ENCODE data around the gene ZNF483.
"Not testable (repeated sequence)": the region's sequence is repeated elsewhere in the genome, so short reads cannot be mapped to it uniquely, and the experiment has no call there.

Gene ZNF483

DNA sequence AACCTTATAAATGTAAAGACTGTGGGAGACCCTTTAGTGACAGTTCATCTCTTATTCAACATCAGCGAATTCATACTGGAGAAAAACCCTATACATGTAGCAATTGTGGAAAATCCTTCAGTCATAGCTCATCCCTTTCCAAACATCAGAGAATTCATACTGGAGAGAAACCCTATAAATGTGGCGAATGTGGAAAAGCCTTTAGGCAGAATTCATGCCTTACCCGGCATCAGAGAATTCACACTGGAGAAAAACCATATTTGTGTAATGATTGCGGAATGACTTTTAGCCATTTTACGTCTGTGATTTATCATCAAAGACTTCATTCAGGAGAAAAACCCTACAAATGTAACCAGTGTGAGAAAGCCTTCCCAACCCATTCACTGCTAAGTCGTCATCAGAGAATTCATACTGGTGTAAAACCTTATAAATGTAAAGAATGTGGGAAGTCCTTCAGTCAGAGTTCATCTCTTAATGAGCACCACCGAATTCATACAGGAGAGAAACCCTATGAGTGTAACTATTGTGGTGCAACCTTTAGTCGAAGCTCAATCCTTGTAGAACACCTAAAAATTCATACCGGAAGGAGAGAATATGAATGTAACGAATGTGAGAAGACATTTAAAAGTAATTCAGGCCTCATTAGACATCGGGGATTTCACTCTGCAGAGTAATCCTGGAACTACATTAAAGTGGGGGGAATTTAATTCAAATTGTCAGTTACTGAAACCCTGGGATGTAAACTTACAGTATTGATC, 17.7 kb downstream of the ZNF483 start:
- no peak for DNase-seq (ENCODE audit: low read depth in 3 of 3)

DNA sequence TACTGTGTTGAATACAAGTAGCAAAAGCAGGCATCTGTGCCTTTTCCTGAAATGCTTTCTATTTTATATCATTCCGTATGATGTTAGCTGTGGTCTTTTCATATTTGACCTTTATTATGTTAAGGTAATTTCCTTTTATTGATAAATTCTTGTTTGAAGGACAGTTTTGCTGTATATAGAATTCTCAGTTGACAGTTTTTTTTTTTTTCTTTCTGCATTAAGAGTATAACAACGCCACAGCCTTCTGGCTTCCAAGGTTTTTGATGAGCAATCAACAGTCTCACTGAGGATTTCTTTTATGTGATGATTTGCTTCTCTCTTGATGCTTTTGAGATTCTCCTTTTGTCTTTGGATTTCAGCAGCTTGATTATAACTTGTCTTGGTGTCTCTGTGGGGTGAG, 23.6 kb downstream of the ZNF483 start:
- DNase-seq (ENCODE audit: low read depth in 3 of 3): no peak

DNA sequence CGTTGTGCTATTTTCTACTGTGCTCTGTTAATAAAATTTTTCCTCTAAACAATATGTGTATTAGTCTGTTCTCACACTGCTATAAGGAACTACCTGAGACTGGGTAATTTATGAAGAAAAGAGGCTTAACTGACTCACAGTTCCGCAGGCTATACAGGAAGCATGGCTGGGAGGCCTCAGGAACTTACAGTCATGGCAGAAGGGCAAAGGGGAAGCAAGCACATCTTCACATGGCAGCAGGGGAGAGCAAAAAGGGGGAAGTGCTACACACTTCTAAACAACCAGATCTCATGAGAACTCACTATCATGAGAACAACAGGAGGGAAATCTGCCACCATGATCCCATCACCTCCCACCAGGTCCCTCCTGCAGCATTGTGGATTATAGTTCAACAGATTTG, 30.4 kb downstream of the ZNF483 start:
- DNase-seq (ENCODE audit: low read depth in 3 of 3): not testable (repeated sequence)

GRCh38 chr9:111559000-111559610, 34.1 kb downstream of the ZNF483 start:
- DNase-seq (ENCODE audit: low read depth in 3 of 3): no peak

- no peak for DNase-seq (ENCODE audit: low read depth in 3 of 3)
Observed at GRCh38 chr9:111561165-111561719, 36.3 kb downstream of the ZNF483 start.

DNA sequence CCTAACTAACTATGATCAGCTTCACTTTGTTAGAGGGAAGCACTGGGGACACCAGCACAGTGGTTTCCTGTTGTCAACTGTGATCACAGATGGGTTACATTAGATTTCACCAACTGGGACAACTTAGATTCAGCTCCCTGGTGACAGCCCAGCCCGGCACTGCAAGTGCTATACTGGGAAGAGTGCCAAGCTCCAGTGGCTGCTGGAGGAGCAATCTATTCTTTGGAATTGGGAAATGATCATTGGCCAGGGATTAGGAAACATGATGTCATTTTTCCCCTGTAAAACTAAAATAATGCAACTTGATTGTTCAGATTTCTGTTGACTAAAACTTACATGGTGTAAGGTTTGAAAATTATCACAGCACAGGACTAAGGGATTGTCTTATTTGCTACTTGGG, 41.3 kb downstream of the ZNF483 start:
- no peak for DNase-seq (ENCODE audit: low read depth in 3 of 3)

DNA sequence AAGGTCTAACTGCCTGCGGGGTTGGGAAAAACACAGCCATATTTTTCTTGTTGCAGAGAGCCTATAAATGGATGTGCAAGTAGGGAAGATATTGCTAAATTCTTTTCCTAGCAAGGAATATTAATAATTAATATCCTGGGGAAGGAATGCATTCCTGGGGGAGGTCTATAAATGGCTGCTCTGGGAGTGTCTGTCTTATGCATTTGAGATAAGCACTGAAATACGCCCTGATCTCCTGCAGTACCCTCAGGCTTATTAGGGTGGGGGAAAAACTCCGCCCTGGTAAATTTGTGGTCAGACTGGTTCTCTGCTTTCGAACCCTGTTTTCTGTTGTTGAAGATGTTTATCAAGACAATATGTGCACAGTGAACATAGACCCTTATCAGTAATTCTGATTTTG, 43.1 kb downstream of the ZNF483 start:
- DNase-seq (ENCODE audit: low read depth in 3 of 3): not testable (repeated sequence)

DNA sequence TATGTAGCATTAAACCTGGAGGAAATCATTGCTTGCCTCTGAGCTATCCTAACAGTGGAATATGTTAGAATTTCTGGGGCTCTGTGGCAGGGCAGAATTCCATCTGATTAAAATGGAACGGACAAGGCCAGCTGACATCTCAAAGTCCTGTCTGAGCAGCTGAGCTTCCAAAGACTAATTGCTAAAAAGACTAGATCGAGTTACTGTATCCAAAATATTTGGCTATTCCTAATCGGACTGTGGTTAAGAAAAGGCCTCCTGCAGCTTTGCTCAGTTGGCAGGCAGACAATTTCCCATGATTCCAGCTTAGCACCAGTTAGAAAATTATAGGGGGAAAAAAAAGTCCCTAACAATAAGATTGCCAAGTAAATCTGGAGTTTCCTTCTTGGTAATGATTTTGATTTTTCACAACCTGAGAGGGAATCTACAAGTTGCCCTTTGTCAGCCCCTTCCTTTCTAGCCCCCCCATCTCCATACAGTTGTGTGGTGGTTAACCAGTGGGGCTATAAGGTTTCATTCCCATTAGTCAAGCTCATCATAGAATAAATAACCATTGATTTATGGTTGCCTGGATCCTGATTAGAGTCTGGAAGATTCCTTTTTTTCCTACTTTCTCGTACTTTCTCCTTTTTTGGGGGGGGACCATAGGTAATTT, 48.1 kb downstream of the ZNF483 start:
- no peak for DNase-seq (ENCODE audit: low read depth in 3 of 3)

GRCh38 chr9:111582888-111583287, 57.9 kb downstream of the ZNF483 start:
- DNase-seq (ENCODE audit: low read depth in 3 of 3): no peak

DNA sequence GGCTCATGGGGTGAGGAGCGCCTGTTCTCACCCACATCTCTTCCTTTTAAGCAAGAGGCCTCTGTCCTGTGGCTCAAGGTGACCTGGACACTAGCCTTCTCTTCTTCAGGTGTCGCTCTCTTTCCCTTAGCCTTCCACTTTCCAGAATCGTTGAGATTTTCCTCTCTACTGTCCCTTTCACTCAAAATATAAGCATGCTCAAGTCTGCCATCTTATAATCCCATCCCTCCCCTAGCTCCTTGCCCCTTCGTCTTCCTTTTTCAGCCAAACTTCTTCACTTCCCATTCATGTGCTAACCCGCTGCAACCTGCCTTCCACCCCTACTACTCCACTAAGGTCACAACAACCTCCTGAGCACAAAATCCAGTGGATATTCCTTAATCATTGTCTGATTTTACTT, 61.4 kb downstream of the ZNF483 start:
- DNase-seq (ENCODE audit: low read depth in 3 of 3): no peak

DNA sequence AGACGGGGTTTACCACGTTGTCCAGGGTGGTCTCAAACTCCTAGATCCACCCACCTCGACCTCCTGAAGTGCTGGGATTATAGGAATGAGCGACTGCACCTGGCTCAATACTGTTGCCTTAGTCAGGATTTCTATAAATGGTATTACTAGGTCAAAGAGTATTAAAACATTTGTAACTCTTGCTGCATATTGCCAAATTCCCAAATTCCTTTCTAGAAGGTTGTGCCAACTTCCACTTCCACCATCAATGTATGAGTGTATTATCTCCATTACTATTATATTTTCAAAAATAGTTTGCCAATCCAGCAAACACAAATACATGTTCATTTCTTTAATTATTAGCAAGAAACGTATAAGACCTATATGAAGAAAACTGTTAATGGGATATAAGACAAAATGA, 63.9 kb downstream of the ZNF483 start:
- no peak for DNase-seq (ENCODE audit: low read depth in 3 of 3)

GRCh38 chr9:111597852-111598732, 73.1 kb downstream of the ZNF483 start:
- peak in 2 of 3 experiments; percentile 22 to 44 for DNase-seq (ENCODE audit: low read depth in 3 of 3)

DNA sequence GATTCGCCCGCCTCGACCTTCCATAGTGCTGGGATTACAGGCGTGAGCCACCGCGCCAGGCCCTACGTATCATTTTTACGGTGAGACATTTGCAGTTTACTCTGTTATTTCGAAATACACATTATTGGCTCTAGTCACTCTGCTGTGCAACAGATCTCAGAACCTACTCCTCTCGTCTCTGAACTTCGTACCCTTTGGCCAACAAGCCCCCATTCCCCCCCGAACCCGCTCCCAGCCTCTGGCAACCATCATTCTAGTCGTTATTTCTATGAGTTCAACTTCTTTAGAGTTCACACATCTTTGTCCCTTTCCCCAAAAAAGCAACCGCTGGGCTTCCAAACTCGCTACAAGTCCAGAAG, 73.7 kb downstream of the ZNF483 start:
- no peak for DNase-seq (ENCODE audit: low read depth in 3 of 3)

GRCh38 chr9:111599092-111599954, 74.3 kb downstream of the ZNF483 start, which contains the start of gene PTGR1:
Gene PTGR1 (minus strand): TSS chr9:111599647. CDS start chr9:111597422, 2,225 bp downstream.
- no peak for DNase-seq (ENCODE audit: low read depth in 3 of 3)

GRCh38 chr9:111599955-111600343, 75.0 kb downstream of the ZNF483 start:
- no peak for DNase-seq (ENCODE audit: low read depth in 3 of 3)

DNA sequence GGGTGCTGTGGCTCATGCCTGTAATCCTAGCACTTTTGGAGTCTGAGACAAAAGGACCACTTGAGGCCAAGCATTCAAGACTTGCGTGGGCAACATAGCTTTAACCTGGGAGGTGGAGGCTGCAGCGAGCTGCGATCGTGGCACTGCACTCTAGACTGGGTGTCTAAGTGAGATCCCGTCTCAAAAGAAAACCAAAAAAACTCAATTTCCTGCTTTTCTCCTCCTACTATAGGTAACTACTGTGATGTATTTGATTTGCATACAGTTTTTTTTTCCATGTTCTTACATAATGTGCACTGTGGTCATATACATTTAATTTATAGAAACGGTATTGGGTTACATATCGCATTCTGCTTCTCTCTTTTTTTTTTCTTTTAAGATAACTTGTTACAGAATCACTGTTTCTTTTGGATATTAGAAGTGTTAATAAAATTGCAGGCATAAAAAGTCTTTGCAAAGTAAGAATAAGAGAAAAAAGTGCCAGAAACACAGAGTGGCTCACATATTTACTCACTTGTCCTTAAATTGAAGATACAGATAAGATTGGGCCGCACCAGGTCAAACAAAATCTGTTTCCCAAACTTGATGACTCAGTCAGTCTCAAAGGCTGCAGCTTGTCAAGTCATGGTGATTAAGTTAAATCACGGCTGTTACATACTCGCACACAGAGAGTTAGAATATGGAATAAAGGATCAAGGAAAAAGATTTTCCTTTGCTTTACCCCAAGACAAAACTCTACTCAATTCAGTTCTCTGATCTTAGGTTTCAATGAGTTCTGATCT, 76.4 kb downstream of the ZNF483 start:
- no peak for DNase-seq (ENCODE audit: low read depth in 3 of 3)

DNA sequence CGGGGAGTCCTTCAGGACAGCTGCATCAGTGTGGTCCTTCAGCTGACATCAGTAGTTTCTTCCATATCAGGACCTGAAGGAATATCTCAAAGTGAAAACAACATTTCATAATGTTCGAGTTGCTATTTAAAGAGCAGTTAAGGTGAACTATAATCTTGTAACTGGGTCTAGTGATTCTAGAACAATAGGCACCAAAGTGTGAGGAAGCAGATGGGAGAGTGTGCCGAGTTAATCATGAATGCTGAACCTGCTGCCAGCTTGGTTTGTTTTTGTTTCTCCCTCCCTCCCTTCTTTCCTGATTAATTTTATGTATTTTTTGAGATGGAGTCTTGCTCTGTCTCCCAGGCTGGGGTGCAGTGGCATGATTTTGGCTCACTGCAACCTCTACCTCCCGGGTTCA, 78.1 kb downstream of the ZNF483 start:
- DNase-seq (ENCODE audit: low read depth in 3 of 3): no peak

DNA sequence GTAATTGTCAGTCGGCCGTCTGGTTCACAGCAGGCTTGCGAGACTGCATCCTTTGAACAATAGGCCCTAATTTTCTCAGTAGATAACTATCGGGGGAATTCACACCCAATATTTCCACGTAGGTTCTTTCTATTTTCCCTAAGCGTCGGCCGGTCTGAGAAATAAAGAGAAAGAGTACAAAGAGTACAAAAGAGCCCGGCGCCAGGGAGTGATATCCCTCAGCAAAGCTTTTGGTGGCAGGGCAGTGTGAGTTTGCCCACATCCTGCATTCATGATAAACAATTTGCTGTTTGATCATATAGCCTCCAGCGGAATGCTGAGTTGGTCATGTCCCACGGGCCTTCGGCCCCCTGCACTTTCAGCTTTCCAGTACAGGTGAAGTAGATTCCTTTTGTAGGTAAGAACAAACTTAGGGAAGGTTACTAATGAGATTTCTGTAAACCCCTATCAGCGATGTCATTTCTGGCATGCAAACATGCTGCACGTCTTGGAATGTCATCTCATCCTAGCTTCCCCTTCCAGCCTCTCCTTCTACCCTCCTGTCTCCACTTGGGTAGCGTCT, 79.2 kb downstream of the ZNF483 start:
- DNase-seq (ENCODE audit: low read depth in 3 of 3): no peak

DNA sequence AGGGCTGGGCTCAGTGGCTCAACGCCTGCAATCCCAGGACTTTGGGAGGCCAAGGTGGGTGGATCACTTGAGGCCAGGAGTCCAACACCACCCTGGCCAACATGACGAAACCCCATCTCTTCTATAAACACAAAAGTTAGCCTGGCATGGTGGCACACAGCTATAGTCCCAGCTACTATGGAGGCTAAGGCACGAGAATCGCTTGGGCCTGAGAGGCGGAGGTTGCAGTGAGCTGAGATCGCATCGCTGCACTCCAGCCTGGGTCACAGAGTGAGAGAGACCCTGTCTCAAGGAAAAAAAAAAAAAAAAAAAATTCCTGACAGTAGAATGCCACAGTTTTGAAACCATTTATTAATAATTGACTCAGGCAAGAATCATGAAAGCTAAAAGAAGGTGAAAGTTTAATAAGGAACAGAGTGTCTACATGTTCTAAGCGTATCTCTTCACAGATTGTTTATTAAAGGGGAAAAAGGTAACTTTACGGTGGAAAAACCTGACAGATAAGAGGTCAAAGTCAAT, 80.1 kb downstream of the ZNF483 start:
- DNase-seq (ENCODE audit: low read depth in 3 of 3): no peak
